Frontal cortex (tissue), 4 donors: Measurements from ENCODE around the gene PEX11B. TPM values are rescaled to one million over a fixed set of nuclear protein-coding genes. Genes with fewer than 3 reads are reported as not detected.
"Not testable (repeated sequence)": the region's sequence is repeated elsewhere in the genome, so short reads cannot be mapped to it uniquely, and the experiment has no call there.

Source experiments
- DNase-seq, 2 donors: peaks; one replicate each; pipeline ENCODE4 v3.0.0; 2012; ENCODE audit warnings: low spot score in 2 of 2
- FAIRE-seq: peaks from 2 replicates; lab custom pipeline; 2012; peaks lifted over from hg19 to GRCh38; lab: Jason Lieb, UNC
- total RNA-seq: library from RNA; depleted of rRNA; stranded (reverse); fragments of >200 nt; gene quantifications from one replicate; pipeline ENCODE4 v1.2.3, GENCODE V29; 2014
- donor health status: control.
- donor health status: control.
- donor health status: control.

Gene PEX11B
- total RNA-seq, 1 donor from 2014 or later = 35.5 TPM

DNA sequence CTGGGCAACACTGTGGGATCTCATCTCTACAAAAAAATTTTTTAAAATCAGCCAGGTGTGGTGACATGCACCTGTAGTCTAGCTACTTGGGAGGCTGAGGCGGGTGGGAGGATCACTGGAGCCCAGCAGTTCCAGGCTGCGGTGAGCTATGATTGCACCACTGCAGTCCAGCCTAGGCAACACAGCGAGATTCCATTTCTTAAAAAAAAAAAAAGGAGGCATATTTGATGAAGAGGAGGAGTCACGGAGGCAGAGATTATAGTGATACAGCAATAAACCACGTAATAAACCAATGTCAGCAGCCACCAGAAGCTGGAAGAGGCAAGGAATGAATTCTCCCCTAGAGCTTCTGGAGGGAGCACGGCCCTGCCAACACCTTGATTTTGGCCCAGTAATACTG lies 35.3 kb upstream of the PEX11B start:
- no peak for DNase-seq
- no peak for FAIRE-seq

DNA sequence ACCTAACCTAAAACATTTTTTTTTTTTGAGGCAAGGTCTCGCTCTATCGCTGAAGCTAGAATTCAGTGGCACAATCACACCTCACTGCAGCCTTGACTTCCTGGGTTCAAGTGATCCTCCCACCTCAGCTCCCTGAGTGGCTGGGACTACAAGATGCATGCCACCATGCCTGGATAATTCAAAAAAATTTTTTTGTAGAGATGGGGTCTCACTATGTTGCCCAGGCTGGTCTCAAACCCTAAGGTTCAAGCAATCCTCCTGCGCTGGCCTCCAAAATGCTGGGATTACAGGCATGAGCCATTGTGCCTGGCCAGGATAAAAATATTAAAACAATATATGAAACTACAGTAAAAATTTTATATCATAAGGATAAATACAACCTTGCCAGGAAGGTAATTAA lies 34.4 kb upstream of the PEX11B start:
- DNase-seq (no peak), FAIRE-seq (no peak)

DNA sequence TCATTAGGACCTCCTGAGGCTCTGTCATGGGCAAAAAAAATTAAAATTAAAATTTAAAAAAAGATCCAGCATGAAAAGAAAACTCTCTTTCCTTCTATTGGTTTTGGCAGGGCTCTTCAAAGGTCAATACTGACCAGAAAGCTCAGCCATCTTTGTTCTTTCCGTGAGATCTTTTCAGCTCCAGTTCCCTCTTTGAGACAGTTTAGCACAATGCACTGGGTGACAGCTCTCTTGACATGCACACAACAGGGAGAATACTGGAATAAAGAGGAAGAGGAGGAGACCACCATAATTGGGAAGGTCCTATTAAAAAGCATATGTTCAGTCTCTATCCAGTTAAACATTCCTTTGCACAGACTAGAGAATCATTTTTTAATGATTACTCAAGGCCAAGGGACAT lies 33.0 kb upstream of the PEX11B start:
- no peak for FAIRE-seq
- no peak for DNase-seq

DNA sequence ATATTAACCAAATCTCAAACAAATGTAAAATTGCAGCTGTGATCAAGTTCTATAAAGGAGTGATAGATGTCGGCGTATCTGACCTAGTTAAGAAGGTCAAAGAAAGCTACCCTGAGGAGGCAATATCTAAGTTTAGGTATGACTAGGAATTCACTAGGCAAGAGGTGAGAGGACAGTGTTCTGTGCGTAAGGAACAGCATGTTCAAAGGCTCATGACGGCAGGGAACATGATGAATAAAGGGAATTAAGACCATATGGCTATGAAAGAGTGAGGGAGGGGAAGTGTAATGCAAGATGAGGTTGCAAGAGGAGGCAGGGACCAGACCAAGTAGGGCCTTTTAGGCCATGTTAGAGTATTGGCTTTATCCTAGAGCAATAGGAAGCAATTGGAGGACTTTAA lies 30.7 kb upstream of the PEX11B start:
- no peak for FAIRE-seq

DNA sequence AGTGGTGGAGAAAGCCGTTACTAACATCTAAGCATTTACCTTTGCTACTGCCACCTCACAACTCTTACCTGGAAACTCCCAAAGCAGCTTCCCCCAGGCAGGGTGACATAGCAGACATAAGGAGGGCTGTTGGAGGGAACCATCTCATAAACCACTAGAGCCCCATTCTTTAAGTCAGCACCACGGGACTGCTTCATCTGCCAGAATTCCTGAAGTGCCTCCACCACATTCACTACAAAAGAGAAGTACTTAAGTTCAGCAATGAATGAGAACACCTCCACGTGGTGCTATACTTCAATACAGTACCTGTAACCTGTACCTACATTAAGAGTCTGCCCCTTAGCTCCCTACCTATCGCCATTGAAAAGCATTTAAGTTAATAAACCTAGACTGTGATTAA lies 29.0 kb upstream of the PEX11B start:
- DNase-seq (no peak), FAIRE-seq (no peak)

More for the DNA sequence above, 30.7 kb upstream of the PEX11B start:
- no peak for DNase-seq

DNA sequence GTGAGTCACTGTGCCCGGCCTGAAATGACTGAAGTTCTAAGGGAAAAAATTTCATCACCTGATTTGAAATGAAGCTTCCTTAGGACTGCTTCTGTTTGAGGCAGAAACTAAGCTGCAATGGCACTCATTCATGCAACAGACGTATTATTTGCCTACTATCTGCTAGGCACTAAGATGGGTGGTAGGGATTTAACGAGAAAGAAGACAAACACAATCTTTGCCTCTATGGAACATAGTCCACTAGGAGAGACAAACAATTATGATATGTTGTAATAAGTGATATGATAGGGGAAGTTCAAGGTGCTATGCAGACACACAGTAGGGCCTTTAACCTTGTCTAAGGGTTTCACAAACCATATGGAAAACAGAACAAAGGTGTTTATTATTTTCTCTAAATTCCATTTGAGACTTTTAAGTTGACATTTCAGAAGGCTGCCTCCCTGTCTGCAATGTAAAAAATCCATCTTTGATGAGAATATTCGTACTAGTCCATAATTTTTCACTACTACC lies 28.0 kb upstream of the PEX11B start:
- FAIRE-seq (no peak), DNase-seq (no peak)

DNA sequence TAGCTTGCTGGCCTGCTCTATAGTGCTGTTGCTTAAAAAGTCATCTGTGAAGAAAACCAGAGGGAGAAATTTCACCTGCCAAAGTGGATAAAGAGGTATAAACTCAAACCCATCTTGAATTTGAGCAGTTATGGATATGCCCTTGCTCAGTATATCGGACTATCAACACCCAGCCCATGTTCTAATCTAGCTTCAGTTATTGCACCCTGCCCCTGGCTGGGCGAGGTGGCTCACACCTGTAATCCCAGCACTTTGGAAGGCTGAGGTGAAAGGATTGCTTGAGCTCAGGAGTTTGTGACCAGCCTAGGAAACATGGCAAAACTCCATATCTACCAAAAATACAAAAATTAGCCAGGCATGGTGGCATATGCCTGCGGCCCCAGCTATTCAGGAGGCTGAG lies 26.0 kb upstream of the PEX11B start:
- FAIRE-seq (no peak), DNase-seq (no peak)

DNA sequence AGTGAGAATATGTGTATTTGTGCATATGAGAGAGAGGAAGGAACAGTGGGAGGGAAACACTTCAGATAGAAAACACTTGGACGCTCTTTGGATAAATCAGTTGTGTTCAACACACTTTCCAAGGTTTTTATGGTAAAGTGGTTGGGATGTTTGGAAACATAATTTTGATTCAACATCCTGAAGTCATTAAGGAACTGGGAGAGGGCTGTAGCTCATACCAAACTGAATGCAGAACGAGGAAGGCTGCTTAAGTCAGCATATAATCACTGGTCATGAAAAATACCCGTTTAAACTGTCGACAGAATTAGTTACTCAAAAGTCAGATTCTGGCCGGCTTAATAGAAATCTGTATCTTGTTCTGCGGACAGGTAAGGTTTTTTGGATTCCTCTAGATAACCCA lies 24.4 kb upstream of the PEX11B start:
- DNase-seq = no peak
- FAIRE-seq = no peak

DNA sequence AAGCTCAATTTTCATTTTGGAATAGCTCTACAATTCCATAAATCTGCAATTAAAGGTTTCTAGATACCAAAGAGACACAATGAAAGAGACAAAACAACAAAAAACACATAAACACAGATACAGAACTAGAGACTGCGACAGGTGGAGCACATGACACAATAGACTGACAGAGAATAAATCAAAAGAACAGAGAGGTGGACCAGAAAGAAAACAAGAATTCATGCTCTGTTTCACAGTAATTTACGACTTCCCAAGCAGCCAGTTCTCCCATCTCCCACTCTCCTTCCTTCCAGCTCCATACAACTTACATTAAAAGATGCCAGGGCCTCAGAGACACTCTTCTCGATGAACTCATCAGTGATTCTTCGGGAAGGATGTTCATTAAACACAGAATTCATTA lies 23.9 kb upstream of the PEX11B start:
- no peak for DNase-seq
- no peak for FAIRE-seq

DNA sequence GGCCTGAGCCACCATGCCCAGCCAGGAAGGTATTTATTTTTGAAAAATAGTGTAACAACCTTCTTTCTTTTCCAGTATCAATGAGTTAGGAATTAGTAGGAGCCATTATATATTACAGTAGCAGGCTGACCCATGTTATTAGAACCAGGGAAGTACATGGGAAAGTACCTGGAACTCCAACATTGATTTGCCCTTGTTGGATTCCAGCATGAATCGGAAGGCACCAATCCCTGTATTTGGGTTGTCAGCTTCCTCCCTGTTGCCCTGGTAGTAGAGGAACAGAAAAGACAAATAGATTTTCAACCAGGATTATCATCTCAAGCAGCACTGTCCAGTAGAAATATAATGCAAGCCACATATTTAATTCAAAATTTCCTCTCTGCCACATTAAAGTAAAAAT lies 18.9 kb upstream of the PEX11B start:
- no peak for DNase-seq
- FAIRE-seq = no peak

DNA sequence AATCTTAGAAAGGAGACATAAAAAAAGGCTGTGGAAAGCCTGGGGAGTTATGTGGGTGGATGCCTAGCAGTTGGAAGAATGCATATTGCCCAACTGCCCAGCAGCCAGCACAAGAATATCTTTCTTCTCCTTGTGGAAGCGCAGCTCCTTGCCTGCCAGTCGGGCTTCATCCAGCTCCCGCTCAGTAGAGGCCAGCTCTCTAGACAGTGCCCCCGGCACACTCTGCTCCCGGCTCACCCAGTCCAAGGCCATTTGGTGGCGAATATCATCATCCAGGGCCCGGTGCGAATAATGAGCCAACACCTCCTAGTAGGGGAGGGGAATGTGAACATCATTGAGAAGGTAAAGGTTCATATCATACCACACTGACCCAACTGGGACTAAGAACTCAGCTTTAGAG lies 17.7 kb upstream of the PEX11B start:
- no peak for DNase-seq
- FAIRE-seq = no peak

DNA sequence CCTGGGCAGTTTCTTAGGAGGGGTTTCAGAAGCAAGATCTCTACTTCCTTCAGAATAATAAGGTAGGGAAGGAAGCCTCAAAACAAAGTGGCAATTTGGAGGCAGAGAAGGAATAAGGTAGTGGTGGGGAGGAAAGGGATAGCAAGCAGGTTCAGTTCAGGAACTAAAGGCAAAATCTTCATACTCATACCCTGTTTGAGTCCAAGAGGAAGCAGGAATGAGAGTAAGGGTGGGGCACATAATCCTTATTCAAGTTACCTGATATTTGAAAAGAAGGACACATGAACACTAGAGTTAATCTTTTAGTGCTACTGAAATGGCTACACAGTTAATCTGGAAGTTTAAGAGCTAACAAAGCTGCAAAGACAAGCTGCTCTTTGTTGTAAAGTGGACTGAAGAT lies 17.2 kb upstream of the PEX11B start:
- DNase-seq (no peak), FAIRE-seq (no peak)

DNA sequence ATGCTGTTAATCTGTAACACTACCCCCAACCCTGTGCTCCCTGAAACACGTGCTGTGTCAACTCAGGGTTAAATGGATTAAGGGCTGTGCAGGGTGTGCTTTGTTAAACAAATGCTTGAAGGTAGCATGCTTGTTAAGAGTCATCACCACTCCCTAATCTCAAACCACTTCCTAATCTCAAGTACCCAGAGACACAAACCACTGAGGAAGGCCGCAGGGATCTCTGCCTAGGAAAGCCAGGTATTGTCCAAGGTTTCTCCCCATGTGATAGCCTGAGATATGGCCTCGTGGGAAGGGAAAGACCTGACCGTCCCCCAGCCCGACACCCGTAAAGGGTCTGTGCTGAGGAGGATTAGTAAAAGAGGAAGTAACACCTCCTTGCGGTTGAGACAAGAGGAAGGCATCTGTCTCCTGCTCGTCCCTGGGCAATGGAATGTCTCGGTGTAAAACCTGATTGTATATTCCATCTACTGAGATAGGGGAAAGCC lies 14.0 kb upstream of the PEX11B start:
- not testable (repeated sequence) for DNase-seq

DNA sequence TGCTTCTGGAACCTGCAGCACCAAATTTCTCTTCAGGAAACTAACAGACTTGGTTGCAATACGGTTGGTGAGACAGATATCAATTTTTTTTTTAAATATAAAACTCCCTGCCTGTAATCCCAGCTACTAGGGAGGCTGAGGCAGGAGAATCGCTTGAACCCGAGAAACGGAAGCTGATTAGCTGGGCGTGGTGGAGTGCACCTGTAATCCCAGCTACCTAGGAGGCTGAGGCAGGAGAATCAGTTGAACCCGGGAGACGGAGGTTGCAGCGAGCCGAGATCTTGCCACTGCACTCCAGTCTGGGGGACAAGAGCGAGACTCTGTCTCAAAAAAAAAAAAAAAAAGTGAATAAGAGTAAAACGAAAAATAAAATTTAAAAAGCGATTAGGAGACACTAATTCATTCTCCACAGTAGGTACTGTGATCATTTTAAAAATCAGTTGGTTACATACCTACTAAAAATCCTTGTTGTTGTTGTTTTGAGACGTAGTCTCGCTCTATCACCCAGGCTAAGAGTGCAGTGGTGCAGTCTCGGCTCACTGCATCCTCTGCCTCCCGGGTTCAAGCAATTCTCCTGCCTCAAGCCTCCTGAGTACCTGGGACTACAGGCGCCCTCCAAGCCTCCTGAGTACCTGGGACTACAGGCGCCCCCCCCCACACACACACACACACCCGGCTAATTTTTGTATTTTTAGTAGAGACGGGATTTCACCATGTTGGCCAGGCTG lies 9.6 kb upstream of the PEX11B start:
- FAIRE-seq = no peak

More for the DNA sequence above, 14.0 kb upstream of the PEX11B start:
- not testable (repeated sequence) for FAIRE-seq

DNA sequence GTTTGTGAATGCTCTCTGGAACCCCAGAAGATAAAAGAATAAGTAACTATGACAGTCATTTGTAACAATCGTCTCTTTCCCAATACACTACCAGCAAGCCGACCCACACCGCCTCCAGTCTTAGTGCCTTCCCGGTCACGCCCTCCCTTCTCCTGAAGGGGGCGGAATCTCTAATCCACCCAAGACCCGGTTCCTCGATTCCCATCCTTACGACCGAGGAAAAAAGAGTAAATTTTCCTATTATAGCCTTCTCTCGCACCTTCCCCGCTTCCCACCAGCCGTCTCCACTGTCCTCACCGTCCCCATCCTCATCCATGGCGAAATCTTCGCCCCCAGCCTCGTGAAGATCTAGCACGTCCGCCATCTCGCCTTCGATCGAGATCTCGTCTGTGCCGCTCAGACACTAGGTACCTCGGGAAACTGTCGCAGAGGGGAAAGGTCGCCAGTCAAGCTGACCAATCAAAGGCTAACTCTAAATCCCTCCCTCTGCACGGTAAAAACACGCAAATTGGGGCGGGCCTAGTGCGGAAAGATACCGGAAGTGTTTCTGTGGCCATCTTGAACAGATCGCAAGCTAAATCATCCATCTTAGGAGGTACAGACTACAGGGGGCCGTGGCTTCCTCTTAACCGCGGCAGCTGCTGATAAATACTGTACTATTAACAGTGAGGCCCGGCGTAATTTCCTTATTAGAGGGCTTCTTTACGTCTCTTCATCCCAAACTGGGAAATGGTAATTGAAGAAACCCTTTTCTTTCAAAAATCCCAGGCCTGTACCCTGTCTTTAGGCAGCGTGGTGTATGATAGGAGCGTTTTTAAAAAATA lies 8.8 kb upstream of the PEX11B start, which contains the start of gene RBM8A:
Gene RBM8A, minus strand, starts transcription at position 422 of the 824 bp plus-strand sequence. Its CDS starts 58 bp downstream, at position 364.
- peak; percentile 15 for FAIRE-seq

More for the DNA sequence above, 9.6 kb upstream of the PEX11B start:
- DNase-seq = no peak

DNA sequence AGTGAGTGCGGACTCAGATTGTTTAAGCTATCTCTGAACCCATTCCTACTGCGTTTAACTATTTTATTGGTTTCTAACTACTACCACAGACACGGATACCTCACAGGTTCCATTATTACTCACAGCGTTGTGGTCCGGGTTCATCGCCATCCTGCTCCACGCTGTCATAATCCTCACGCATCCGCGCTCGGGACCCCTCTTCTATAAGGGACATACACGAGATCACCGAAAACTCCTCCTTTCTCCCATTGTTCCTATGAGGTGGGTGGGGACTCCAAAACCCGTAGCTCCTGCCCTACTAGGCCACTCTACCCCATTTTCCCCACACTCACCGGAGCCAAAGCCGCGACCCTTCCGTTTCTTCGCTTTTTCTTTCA lies 8.2 kb upstream of the PEX11B start:
- DNase-seq (no peak), FAIRE-seq (no peak)

More for the DNA sequence above, 8.8 kb upstream of the PEX11B start, which contains the start of gene RBM8A:
- peak; percentile 66 to 80 for DNase-seq

DNA sequence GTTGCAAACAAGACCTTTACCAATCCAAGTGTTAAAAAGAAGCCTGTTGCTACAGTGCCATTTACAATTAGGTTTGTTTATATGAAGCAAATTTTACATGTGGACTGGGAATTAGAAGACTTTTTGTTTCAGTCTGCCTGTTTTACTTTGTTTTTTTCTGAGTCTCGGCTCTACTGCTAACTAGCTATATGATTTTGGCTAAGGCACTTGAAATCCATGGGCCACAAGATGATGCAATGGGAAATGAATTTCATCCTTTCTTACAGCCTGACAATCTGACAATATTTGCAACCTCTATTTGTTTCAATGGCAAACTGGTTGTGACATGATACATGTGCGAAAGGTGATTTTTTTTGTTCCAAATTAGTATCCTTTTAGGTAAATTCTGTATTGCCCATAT lies 3.7 kb upstream of the PEX11B start:
- DNase-seq (no peak), FAIRE-seq (no peak)

DNA sequence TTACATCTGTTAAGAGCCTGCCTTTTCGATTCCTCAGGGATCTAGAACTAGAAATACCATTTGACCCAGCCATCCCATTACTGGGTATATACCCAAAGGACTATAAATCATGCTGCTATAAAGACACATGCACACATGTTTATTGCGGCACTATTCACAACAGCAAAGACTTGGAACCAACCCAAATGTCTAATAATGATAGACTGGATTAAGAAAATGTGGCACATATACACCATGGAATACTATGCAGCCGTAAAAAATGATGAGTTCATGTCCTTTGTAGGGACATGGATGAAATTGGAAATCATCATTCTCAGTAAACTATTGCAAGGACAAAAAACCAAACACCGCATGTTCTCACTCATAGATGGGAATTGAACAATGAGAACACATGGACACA lies 1.8 kb upstream of the PEX11B start:
- FAIRE-seq = not testable (repeated sequence)

DNA sequence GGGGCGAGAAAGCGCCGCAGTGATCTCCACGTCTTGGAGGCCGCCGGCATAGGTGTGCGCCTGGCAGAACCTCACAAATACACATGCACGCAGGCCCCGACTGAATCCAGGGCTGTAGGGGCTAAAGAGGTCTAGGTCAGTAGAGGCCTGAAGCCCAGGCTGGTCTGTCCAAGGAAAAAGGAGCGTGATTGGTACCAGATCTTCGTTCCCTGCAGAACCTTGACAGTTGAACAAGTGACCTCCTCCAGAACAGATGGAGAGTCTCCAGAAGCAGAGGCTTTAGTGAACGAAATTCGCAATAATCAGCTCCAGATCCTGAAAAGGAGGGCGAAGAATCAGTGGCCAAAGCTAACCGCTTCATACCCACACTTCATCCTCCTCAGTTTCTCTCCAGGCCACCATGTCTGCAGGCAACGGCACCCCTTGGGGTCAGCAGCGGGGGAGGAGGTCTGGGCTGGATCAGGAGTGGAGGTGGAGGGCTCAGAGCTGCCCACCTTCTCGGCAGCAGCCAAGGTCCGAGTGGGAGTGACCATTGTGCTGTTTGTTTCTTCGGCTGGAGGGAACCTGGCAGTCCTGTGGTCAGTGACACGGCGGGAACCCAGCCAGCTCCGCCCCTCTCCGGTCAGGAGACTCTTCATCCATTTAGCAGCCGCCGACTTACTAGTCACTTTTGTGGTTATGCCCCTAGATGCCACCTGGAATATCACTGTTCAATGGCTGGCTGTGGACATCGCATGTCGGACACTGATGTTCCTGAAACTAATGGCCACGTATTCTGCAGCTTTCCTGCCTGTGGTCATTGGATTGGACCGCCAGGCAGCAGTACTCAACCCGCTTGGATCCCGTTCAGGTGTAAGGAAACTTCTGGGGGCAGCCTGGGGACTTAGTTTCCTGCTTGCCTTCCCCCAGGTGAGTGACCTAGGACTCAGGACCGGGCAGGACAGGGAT lies 749 bp upstream of the PEX11B start:
- FAIRE-seq (no peak), DNase-seq (peak; percentile 22 to 33)

More for the DNA sequence above, 1.8 kb upstream of the PEX11B start:
- DNase-seq = not testable (repeated sequence)

DNA sequence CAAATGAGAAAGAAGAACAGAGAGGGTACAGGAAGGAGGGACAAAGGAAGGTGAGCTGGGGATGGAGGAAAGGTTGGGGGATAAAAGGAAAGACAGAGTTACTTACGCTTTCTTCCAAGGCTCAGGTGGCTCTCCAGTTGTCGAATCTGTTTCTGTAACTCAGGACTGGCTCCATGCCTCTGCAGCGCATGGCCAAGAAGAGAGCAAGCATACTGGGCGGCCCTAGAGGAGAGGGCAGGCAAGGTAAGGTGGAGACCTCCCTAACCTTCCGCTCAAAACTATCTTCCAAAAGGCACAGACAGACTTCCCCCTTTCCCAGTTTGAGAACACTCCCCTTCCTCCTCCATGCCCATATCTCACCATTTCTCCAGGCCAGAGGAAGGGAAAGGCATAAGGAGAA lies 922 bp downstream of the PEX11B start:
- DNase-seq (no peak), FAIRE-seq (no peak)
